ENCODE measurements around the gene GABARAP.

Gene GABARAP
- 2.8 to 11.5 (median 6.0) reads per million in 18 experiments for total RNA-seq

DNA sequence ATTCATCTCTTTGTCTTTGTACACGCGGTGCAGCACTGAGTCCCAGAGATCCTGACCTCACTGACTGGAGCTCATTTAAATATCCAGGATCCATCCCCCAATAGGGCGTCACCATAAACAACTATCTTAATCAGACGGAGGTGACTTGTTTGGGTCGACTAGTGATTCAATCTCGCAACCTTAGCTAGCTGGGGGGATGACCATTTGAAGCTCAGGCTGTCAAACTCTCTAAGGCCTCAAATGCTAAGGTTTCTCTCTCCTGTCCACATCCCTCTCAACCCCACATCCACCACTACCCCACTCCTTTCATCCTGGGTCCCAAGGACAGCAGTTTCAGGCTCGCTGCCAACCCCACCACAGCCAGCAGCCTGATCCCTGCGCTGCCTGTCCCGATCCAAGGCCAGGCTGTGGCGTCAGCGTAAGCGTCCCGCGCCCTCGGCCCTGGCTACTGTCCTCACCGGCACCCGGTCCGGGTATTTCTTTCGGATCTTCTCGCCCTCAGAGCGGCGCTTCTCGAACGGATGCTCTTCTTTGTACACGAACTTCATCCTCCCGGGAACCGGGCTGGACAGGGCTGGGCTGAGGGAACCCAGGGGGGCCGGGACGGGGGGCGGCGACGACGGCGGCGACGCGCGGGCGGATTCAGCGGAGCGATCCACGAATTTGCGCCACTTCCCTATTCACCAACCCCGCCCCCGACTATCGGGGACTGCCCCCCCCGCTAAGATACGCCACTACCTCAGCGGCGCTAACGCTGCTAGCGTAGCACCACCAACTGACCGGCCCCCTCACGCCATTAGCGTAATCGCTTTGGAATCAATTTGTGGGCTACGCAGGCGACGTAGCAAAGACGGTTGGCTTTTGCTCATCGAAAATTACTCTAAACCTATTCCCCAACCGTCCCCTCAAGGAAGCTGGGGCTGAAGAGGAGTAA, at the start of gene GABARAP:
Gene GABARAP, minus strand, starts transcription at position 667 of the 934 bp plus-strand sequence. Its CDS starts 119 bp downstream, at position 548.
- DNase-seq = peak; percentile 92 to 94

DNA sequence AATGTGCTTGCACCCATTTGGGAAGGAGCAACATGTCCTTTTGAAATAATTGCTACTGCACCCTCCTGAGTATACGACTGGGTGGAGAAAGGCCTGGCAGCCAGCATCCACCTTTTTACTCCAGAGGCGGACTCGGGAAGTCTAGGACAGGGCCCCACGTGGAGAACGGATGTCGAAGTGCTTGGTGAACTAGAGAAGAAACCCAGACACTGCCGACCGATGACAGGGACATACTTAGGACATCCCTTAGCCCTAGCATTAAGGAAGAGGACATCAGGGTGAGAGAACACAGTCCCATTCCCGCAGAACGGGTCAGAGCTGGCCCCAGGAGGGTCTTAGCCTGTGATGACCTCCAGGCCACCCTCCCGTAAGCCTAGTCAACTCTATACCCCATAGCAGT, 48.4 kb upstream of the GABARAP start:
- no peak for DNase-seq

DNA sequence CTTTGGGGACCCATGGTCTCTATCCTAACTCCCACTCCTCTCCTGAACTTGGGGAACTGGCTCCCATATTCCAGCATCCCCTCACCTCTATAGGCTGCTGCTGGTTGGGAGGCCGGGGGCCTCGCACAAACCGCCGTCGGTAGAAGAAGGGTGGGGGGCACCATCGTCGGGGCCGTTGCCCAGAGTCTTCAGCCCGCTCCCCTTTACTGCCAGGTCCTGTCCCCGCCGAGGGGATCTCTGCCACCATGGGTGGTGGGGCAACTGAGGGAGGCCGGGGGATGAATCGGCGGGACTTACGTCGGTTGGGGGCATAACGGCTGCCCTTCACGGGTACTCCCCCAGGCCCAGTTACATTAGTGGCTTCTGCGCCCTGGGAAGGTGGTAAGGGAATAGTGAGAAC, 47.9 kb upstream of the GABARAP start:
- DNase-seq = no peak

GRCh38 chr17:7289256-7290032, 47.2 kb upstream of the GABARAP start:
- DNase-seq = no peak

- DNase-seq = no peak
Observed at GRCh38 chr17:7285679-7286078, 43.4 kb upstream of the GABARAP start.

DNA sequence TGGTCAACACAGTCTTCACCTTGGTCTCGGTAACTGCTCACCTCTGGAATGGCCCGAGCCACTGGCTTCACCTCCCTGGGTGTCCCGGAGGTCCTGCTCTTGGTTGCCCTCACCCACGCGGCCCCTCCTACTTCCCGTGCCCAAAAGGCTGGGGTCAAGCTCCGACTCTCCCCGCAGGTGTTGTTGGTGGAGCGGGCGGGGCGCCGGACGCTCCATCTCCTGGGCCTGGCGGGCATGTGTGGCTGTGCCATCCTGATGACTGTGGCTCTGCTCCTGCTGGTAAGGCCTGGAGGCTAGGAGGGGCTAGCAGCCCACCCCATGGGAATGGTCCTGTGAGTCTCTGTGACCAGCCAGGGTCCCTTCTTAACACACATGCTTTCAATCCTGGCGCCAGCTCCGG, 42.7 kb upstream of the GABARAP start:
- DNase-seq = no peak

- DNase-seq = peak in 1 of 2 donors; percentile 36
Observed at GRCh38 chr17:7283471-7284216, 41.4 kb upstream of the GABARAP start.

DNA sequence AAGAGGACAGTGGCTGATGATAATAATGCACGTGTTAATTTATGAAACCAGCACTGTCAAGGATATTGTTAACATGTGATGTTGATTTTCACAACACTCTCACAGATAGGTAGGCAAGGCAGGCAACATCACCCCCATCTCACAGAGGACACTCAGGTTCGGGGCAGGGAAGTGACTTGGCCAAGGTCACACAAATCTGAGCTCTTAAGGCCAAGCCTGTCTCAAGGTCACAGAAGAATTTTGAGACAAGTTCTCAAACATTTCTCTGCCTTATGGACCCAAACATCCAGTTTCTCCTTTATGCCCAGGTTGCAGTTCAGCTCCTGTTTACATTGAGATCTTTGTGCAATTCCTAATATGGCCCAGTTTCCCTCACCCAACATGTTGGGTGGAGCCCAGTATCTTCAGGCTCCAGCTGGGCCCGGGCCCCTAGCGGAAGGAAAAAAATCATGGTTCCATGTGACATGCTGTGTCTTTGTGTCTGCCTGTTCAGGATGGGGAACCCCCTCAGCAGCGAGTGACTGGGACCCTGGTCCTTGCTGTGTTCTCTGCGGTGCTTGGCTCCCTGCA, 40.6 kb upstream of the GABARAP start:
- DNase-seq = peak; percentile 24 to 35

DNA sequence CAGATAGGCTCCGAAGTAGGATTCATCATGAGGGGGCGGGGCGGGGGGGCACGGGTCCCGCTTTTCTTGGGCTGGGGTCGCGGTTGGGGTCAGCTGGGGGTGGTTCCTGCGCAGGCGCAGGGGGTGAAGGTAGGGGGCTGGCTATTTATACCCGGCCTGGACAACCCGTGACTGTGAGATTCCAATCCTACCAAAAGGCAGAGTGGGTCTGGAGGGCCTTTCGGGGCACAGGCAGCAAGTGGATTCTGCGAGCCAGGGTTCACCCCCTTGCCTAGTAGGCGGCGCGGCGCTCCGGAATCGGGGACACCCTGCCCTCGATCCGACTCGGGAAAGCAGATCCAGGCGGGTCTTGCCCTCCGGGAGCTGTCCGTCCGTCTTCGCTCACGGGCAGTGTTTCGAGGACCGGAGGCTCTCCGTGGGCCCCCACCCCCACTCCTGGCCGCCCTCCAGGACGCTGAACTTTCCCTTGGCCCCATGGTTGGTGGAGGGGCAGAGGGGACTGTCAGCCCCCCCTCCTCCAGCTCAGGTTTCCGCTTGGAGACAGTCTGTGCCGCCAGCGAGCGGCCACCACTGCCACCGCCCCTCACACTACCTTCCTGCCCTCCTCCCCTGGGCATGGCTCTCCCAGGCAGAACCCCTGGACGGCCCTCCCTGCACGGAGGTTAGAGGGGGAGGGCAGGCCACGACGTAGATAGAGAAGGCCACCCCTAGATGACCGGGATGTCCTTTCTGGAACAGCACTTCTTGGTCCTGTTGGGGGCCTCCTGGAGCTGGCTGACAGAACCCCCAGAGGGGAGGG, 39.9 kb upstream of the GABARAP start:
- DNase-seq = no peak

DNA sequence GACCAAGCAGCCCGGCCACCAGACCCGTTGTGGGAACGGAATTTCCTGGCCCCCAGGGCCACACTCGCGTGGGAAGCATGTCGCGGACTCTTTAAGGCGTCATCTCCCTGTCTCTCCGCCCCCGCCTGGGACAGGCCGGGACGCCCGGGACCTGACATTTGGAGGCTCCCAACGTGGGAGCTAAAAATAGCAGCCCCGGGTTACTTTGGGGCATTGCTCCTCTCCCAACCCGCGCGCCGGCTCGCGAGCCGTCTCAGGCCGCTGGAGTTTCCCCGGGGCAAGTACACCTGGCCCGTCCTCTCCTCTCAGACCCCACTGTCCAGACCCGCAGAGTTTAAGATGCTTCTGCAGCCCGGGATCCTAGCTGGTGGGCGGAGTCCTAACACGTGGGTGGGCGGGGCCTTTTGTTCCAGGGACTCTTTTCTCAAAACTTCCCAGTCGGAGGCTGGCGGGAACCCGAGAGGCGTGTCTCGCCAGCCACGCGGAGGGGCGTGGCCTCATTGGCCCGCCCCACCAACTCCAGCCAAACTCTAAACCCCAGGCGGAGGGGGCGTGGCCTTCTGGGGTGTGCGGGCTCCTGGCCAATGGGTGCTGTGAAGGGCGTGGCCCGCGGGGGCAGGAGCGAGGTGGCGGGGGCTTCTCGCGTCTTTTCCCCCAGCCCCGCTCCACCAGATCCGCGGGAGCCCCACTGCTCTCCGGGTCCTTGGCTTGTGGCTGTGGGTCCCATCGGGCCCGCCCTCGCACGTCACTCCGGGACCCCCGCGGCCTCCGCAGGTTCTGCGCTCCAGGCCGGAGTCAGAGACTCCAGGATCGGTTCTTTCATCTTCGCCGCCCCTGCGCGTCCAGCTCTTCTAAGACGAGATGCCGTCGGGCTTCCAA, 39.1 kb upstream of the GABARAP start, which contains the start of gene SLC2A4:
Gene SLC2A4, plus strand, starts transcription at position 645 of the 879 bp plus-strand sequence. Its CDS starts 217 bp downstream, at position 862.
- peak; percentile 94 to 95 for DNase-seq

DNA sequence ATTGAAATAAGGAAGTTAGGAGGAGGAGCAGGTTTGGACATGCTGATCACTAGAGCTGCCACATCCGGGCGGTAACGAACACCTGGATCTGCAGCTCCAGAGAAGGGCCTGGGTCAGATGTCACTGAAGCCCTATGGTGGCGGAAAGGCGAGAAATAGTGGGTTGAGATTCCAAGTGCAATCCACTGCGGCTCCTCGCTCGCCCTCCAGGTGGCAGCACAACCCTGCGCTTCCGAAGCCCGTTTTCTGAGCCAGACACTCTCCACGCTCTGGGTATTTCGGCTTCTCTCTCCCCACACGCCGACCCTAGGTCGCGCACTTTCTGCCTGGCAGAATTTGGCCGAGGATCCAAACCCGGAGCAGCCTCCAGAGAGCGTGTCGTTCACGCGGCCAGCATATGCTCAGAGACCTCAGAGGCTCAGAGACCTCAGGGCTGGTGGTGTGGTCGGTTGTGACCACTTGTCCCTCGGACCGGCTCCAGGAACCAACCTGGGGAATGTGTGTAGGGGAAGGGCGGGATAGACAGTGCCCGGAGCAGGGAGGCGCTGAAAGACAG, 38.3 kb upstream of the GABARAP start:
- DNase-seq = peak; percentile 80 to 83

DNA sequence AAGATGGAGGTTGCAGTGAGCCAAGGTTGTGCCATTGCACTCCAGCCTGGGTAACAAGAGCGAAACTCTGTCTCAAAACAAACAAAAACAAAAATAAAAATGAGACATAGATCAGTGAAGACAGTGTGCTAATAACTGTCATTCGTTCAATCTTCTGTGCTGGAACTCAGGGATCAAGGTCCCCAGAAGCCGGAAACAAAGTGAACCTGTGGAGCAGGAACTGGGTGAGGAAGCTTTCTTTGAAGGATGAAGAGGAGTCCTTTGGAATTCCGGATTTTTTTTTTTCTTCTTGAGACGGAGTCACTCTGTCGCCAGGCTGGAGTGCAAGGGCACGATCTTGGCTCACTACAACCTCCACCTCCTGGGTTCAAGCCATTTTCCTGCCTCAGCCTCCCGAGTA, 37.2 kb upstream of the GABARAP start:
- no peak for DNase-seq

DNA sequence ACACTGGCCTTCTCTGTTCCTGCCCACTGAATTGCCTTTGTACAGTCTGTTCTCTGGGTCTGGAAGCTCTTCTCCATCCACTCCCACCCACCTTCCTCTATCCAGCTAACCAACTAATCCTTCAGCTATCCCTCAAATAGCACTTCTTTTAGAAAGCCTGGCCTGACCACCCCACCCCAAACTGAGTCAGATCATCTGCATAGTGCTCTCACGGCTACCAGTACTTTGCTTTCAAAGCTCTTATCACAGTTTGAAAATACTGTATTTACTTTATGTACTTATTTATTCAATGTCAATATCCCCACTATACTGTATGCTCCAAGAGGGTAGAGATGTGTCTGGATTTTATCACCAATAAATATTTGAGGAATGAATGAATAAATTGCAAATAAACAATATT, 24.5 kb upstream of the GABARAP start:
- DNase-seq = no peak

DNA sequence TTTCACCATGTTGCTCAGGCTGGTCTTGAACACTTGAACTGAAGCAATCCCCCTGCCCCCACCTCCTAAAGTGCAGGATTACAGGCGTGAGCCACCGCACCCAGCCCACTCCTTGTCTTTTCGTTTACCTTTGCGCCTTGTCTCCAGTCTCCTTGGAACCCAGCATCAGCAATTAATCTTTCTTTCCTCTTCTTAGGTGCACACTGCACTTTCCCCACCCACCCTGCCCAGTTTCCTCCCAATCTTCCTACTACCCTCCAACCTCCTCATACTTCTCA, 21.5 kb upstream of the GABARAP start:
- no peak for DNase-seq

- DNase-seq = peak; percentile 37 to 44
Observed at GRCh38 chr17:7262935-7263800, 20.9 kb upstream of the GABARAP start.

- no peak for DNase-seq
Observed at GRCh38 chr17:7262192-7262934, 20.1 kb upstream of the GABARAP start, which contains the start of gene CLDN7. CLDN7 (minus strand) TSS chr17:7262478; CDS start chr17:7262043, 435 bp downstream.

DNA sequence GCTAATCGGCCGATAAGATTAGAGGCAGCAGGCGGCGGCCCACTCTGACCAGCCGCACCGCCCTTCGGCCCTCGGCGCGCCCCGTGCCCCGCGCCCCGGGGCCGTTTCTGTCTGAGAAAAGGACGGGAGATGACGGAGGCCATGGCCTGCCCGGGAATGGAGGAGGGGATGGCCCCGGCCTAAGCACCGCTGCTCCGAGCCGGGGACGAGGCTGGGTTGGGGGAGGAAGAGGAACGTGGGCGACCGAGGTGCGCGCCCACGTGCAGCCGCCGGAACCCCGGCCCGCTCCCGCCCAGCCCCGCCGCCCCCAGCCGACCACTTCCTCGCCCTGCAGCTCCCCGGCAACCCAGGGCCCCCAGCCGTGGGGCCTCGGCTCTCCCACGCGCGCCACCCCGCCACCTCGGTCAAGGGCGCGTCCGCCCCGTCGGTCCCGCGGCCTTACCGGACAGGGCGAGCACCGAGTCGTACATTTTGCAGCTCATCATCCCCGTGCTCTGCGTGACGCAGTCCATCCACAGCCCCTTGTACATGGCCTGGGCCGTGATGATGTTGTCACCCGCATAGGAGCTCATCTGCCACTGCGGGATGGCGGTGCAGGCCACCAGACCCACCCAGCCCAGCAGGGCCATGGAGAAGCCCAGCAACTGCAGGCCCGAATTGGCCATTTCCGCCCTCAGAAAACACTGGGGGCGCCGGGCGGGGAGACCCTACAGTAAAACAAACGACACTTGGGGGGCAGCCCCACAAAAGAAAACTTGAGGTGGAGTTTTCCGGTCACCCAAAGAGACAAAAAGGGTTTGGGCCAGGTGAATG, 19.3 kb upstream of the GABARAP start:
- DNase-seq = no peak
